Right forelimb (tissue), 1 donor: ENCODE measurements around the gene CLIC5.

Source experiments
- DNase-seq: peaks from one replicate; pipeline ENCODE4 v3.0.0-alpha.2; 2018

CLIC5 gene

GRCh38 chr6:46015119-46015968, at the start of gene CLIC5:
Gene CLIC5 (minus strand): TSS chr6:46015860. CDS start chr6:46015542, 318 bp downstream.
- peak; percentile 46 for DNase-seq

GRCh38 chr6:46062991-46063390, 47.3 kb upstream of the CLIC5 start:
- no peak for DNase-seq

- no peak for DNase-seq
Observed at GRCh38 chr6:46062312-46062711, 46.7 kb upstream of the CLIC5 start.

DNA sequence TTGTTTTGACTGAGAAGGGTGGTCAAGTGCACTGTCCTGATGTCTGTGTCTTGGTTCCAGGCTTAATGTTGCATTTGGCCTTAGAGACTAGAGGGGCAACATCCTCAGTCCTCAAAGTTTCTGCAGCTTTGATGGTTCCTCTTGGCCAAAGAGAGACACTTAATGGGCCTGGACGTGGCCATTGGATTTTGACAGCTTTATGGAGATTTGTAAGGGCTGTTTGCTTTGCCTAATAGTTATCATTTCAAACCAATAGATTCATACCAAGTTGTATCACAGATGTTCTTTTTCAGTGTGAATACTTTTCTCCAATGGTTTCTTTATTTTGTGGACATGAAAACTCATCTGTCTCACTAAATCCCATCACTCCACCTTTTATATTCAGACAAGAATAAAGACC, 45.8 kb upstream of the CLIC5 start:
- no peak for DNase-seq

- DNase-seq, result no peak
Observed at GRCh38 chr6:46059608-46060007, 43.9 kb upstream of the CLIC5 start.

GRCh38 chr6:46058951-46059350, 43.3 kb upstream of the CLIC5 start:
- DNase-seq, result no peak

GRCh38 chr6:46057792-46058191, 42.1 kb upstream of the CLIC5 start:
- DNase-seq, result no peak

DNA sequence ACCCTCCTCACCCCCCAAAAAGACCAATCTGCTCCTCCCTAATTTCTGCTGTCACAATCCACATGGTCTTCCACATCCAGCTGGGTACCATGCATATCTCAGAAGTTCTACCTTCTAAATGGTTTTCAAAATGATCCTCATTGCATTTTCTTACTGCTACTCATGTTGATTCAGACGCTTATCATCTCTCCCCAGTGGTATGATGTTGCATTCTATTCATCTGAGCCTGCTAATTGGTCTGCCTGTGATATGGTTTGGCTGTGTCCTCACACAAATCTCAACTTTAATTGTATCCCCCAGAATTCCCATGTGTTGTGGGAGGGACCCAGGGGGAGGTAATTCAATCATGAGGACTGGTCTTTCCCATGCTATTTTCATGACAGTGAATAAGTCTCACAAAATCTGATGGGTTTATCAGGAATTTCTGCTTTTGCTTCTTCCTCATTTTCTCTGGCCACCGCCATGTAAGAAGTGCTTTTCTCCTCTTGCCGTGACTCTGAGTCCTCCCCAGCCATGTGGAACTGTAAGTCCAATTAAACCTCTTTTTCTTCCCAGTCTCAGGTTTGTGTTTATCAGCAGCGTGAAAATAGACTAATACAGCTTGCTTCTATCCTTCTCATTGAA, 41.4 kb upstream of the CLIC5 start:
- no peak for DNase-seq

DNA sequence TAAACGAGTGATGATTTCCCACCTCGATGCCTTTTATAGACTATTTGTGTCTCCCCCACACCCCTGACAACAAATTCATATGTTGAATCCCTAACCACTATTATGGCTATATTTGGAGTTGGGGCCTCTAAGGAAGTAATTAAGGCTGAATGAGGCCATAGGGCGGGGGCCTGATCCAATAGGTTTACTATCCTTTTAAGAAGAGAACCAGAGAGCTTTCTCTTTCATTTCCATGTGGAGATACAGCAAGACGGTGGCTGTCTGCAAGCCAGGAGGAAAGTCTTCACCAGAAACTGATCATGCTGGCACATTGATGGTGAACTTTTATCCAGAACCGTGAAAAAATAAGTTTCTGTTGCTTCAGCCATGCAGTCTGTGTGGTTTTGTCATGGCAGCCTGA, 38.9 kb upstream of the CLIC5 start:
- DNase-seq, result no peak

DNA sequence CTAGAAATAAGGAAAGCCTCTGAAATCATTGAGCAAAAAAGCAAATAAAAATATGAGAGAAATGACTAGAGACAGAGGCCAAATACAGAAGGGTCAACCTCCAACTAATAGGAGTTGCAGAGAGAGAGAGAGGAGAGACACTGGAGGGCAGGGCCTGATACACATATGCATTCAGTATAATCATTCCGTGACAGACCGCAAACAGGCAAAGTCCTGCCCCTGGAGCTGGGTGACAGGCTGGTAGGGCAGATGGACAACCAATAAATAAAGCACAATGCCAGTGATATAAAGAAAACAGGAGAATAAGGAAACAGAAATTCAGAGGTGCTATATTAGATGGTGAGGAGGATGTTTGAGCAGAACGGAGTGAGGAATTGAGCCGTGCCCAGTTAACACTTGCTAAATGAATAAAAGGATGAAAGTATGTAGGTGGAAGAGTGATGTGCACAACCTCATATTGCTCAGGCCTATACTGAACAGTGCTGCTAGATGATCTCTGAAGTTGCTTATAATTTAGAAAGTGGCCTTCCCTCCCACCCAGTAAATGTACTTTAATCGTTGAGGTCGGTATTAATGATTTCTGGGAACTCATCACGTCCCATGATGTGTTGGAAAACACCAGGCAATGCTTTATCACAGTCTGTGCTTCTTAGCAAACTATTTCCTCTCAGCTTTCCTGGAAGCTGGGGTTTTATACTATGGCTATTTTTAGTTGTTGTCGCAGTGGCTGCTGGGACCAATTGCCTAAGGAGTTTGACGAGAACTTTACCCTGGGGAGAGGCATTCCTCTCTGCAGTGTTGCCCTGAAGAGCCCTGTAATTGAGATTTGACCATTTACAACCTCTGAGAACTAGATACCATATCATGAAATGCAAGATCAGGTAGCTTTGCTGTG, 37.6 kb upstream of the CLIC5 start:
- DNase-seq, result no peak

DNA sequence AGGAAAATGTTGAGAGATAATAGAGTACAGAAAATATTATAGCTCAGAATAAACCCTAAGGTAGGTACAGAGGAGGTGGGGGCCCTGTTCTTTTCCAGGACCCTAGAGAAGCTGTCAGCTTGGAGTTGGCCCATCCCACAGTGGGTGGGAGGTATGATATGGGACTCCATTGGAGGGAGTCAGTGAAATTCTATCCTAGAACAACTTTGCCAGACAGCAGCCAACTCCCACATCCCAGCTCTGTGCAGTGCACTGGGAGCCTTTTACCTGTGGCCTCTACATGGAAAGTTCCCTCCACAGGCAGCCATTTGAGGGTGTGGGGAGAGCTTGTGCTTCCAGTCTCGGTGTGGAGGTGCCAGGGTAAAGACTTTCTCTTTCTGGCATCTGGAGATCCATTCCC, 36.8 kb upstream of the CLIC5 start:
- no peak for DNase-seq

GRCh38 chr6:46051962-46052361, 36.3 kb upstream of the CLIC5 start:
- no peak for DNase-seq

DNA sequence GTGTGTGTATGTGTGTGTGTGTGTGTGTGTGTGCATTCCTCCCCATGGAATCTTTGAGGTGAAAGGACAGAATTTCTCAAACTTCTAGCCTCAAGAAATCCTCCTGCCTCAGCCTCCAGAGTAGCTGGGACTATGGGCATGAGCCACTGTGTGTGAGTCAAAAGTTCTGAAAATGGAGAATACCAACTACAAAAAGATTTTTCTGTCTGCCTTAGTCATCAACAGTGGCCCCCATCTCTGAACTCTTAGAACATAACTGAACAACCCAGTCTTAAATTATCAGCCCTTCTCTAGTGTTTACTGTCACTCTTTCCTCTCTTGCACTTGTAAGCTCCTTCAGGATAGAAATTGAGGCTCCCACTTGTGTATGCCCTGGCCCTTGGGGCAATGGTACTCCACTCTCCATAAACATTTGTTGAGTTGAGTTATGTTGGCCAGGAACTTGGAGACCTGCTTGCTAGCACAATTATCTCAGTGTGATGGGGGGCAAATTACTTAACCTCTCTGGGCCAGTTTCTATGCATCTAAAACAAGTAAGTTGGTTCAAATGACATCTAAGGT, 35.3 kb upstream of the CLIC5 start:
- DNase-seq, result no peak

DNA sequence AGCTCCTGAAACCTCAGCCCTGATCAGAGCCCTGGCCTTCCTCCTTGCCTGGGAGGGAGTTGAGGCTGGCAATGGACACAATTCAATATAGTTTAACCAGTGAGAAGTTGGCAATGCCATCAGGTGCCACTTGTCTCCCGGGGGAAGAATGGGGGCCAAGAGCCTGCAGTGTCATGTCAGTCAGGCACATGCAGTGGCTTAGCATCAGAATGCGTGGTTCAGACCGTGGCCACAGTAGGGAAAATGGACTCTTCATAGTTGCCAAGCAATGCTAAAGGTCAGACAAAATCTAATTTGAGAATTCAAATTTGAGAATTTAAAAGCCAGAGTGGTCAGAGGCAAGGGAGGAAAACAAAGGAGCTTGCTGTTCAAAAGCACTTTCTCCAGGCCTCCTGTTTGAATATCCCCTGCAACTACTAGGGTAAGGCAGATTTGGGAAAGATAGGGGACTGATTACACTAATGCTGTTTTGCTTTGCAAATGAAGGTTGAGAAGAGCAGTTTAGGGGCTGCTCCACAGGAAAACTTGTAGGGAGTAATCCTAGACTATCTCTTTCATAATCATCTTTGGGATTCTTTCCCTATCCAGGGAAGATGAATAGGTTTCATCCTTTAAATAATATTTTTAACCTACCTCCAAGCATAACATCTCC, 33.1 kb upstream of the CLIC5 start:
- no peak for DNase-seq

DNA sequence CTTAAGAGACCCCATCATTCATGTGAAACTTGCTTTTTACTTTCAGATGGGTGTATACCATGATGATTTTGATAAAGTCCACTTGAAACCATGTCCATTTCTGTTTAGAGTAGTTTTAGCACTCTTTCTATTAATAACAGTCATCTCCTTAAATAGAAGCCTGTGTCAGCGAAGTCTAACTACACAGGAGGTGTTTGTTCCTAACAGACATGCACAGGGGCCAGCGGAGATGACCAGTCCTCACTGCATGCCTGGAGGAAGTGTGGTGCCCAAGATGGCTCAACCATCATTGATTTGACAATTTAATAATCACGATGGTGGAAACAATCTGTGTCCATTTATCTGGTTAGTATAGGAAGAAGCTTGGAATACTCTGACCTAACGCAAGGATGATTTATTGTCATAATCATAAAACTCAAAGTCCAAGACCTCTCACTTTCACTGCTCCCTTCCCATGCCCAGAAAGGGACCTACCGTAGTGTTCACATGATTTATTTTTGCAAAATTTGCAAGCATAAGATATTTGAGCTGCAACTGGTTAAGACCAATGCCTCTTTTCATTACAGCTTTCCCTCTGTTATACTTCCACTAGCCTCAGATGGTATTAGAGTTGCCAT, 31.0 kb upstream of the CLIC5 start:
- DNase-seq, result no peak

DNA sequence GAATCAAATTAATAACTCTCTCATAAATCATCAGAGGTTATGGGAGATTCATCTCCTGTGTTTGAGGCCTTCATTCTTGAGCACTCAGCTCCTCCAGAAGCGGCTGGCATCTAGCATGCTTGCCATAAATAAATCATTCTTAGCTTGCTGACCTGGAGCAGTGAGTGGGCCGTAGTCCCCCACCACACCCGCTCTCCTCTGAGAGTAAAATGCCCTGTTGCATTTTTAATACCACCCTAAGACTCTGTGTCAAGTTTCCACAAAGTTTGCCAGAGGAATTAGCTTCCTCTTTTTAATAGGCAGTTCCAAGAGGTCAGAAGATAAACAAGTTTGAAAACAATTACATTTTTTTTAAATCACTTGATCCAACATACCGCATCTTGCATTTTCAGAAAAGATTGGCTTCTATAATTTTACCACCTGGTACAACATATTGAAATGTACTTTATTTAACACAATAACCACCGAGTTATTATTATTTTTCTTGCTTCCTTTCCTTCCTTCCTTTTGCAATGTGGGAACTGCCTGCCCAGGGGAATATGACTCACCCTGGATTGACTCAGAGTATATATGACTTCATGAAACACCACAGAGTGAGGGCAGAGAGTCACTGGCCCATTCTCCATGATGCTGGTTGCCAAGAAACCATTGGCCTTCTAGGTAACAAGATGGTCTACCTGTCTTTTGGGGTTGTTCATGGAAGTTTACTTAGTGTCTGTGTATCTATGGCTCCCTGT, 29.4 kb upstream of the CLIC5 start:
- DNase-seq, result no peak

- no peak for DNase-seq
Observed at GRCh38 chr6:46042355-46042999, 26.8 kb upstream of the CLIC5 start.

DNA sequence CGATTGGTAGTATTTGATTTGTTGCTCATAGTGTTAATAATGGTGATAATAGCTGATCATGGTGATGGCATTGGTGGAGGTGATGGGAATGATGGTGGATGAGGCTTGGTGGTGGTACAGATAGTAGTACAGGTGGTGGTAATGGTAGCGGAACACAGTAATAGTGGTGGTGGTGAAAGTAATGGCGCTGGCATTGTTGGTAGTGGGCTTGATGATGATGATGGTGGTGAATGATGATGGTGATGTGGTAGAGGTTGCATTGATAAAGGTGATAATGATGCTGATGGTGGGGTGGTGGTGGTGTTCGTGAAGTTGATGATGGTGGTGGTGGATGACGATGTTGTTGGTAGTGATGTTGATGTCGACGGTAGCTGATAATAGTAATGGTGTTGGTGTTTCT, 24.6 kb upstream of the CLIC5 start:
- no peak for DNase-seq

- no peak for DNase-seq
Observed at GRCh38 chr6:46039646-46040045, 24.0 kb upstream of the CLIC5 start.

- DNase-seq, result no peak
Observed at GRCh38 chr6:46036911-46037310, 21.3 kb upstream of the CLIC5 start.

DNA sequence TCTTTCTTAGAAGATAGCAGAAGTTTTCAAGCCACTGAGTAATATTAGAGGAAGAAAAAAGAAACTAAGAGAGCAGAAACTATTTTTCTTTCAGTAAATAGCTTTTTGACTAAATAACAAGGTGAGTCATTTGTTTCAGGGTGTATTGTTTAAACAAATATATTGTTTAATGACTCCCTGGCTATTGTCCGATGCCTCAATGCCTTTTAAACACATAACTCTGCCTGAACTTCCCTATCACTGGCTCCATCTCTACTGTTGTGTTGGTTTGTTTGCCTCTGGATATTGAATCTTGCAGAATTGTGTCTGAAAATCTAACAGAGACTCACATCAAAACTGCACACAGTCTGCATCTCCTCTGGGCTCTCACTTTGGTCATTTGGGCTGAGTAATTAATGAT, 19.6 kb upstream of the CLIC5 start:
- no peak for DNase-seq
